HCT116 (cell line): ENCODE data around the gene TEDC2. TPM values are rescaled to one million over a fixed set of nuclear protein-coding genes. Genes with fewer than 3 reads are reported as not detected.

ENCODE experiments used
- ATAC-seq: fragments of 200-7000 bp; cut with Tn5 transposase; 2 replicates; pipeline ENCODE4 v1.9.1; 2020; ENCODE audit warnings: mild to moderate bottlenecking, moderate library complexity
- BruUV-seq: library from RNA; stranded (reverse); fragments of 400-500 nt; replicated peaks from 2 replicates; lab custom pipeline; 2021; lab: Mats Ljungman, UMichigan
- CTCF ChIA-PET: fragments of 300-600 bp; sonication (Branson Sonifier 250); formaldehyde crosslinking; loops from one replicate; lab custom pipeline; 2021; ENCODE audit warnings: antibody characterized with exemption; lab: Charles Lee
- POLR2A ChIA-PET: fragments of 300-600, 350-600 bp; sonication (Branson Sonifier 250); formaldehyde crosslinking; loops from one replicate; lab custom pipeline; 2021; ENCODE audit warnings: antibody characterized with exemption; lab: Charles Lee
- RAD21 ChIA-PET, 2 experiments: fragments of 300-600 bp; sonication (Branson Sonifier 250); formaldehyde crosslinking; loops; one replicate each; lab custom pipeline; 2023; ENCODE audit warnings: low total read pairs in 2 of 2; ENCODE audit not compliant: uncharacterized antibody in 2 of 2, unreplicated experiment in 2 of 2, low non-redundant PET in 1 of 2; lab: Charles Lee
- DNase-seq: peaks from one replicate; pipeline ENCODE4 v3.0.0-alpha.2; 2010; ENCODE audit warnings: low read depth, low spot score
- H2AFZ ChIP-seq: fragments of 200-600 bp; shearing (Covaris generic), sonication (generic); 2 replicates; pipeline ENCODE4 v1.6.1; 2017; ENCODE audit warnings: low read depth, mixed run types, mixed read lengths, antibody characterized with exemption, low read length; ENCODE audit not compliant: poor library complexity, severe bottlenecking
- H3K27ac ChIP-seq: 2 replicates; pipeline ENCODE4 v1.5.1; 2012; ENCODE audit warnings: low read depth, low read length
- H3K27me3 ChIP-seq: fragments of 200-600 bp; sonication (generic); 2 replicates; pipeline ENCODE4 v1.6.1; 2016; ENCODE audit warnings: mixed run types, low read length, mixed read lengths; ENCODE audit not compliant: insufficient read depth
- H3K36me3 ChIP-seq, 2 experiments: fragments of 200-500 bp in 1 of 2; fragments of 200-600 bp in 1 of 2; sonication (Bioruptor generic) in 1 of 2; sonication (generic) in 1 of 2; 2 replicates each; pipeline versions ENCODE4 v1.5.1 to v1.6.1; 2014 to 2016; ENCODE audit warnings: low read length in 2 of 2, inconsistent platforms in 1 of 2, mixed read lengths in 1 of 2, mixed run types in 1 of 2; ENCODE audit not compliant: insufficient read depth in 2 of 2, control insufficient read depth in 1 of 2
- H3K4me1 ChIP-seq, 2 experiments: fragments of 200-600 bp in 1 of 2; sonication (generic) in 1 of 2; 2 replicates each; pipeline versions ENCODE4 v1.5.1 to v1.6.1; 2012 to 2017; ENCODE audit warnings: low read length in 2 of 2, inconsistent platforms in 1 of 2, mild to moderate bottlenecking in 1 of 2, mixed read lengths in 1 of 2, mixed run types in 1 of 2, moderate library complexity in 1 of 2; ENCODE audit not compliant: insufficient read depth in 2 of 2, control insufficient read depth in 1 of 2
- H3K4me2 ChIP-seq: fragments of 200-600 bp; sonication (generic); 2 replicates; pipeline ENCODE4 v1.6.1; 2017; ENCODE audit warnings: mixed run types, low read length, mixed read lengths
- H3K4me3 ChIP-seq, 2 experiments: fragments of 200-600 bp in 1 of 2; sonication (generic) in 1 of 2; replicated peaks in 1 of 2; 2 replicates each; pipeline ENCODE4 v1.5.1; 2011 to 2016; ENCODE audit warnings: low read length in 2 of 2, control low read depth in 1 of 2, low read depth in 1 of 2, mild to moderate bottlenecking in 1 of 2, mixed read lengths in 1 of 2, mixed run types in 1 of 2
- H3K79me2 ChIP-seq: fragments of 200-600 bp; sonication (generic); 2 replicates; pipeline ENCODE4 v1.6.1; 2017; ENCODE audit warnings: mild to moderate bottlenecking, mixed run types, low read length, moderate library complexity, mixed read lengths; ENCODE audit not compliant: insufficient read depth
- H3K9ac ChIP-seq: fragments of 200-600 bp; sonication (generic); 2 replicates; pipeline ENCODE4 v1.6.1; 2016; ENCODE audit warnings: low read length, mixed read lengths
- H3K9me2 ChIP-seq: fragments of 200-600 bp; sonication (generic), shearing (Covaris generic); 2 replicates; pipeline ENCODE4 v1.6.1; 2017; ENCODE audit warnings: mixed run types, mild to moderate bottlenecking, moderate library complexity; ENCODE audit not compliant: insufficient read depth
- H3K9me3 ChIP-seq, 2 experiments: fragments of 200-500 bp in 1 of 2; fragments of 200-600 bp in 1 of 2; sonication (Bioruptor generic) in 1 of 2; sonication (generic) in 1 of 2; 2 replicates each; pipeline ENCODE4 v1.6.1; 2014 to 2017; ENCODE audit warnings: low read length in 2 of 2, mixed read lengths in 2 of 2, inconsistent platforms in 1 of 2, low read depth in 1 of 2, mild to moderate bottlenecking in 1 of 2, mixed run types in 1 of 2, moderate library complexity in 1 of 2; ENCODE audit not compliant: control insufficient read depth in 1 of 2, insufficient read depth in 1 of 2
- H4K20me1 ChIP-seq: fragments of 200-600 bp; sonication (generic), shearing (Covaris generic); 2 replicates; pipeline ENCODE4 v1.6.1; 2017; ENCODE audit warnings: mixed run types, mild to moderate bottlenecking, moderate library complexity; ENCODE audit not compliant: insufficient read depth
- CBX3 ChIP-seq: IDR thresholded peaks from 2 replicates; pipeline ENCODE4 v1.6.1; 2012; ENCODE audit warnings: low read depth
- CTCF ChIP-seq, 3 experiments: fragments of 200-600 bp in 1 of 3; sonication (generic) in 1 of 3; IDR thresholded peaks in 2 of 3; conservative IDR thresholded peaks in 1 of 3; 2 replicates each; pipeline ENCODE4 v1.5.1; 2012 to 2017; ENCODE audit warnings: low read depth in 2 of 3, low read length in 2 of 3, antibody characterized with exemption in 1 of 3, borderline replicate concordance in 1 of 3, control low read depth in 1 of 3, mild to moderate bottlenecking in 1 of 3, mixed read lengths in 1 of 3, mixed run types in 1 of 3, moderate library complexity in 1 of 3; ENCODE audit not compliant: insufficient read depth in 1 of 3
- EGR1 ChIP-seq: IDR thresholded peaks from 2 replicates; pipeline ENCODE4 v1.6.1; 2012; ENCODE audit warnings: low read depth
- ELF1 ChIP-seq: IDR thresholded peaks from 2 replicates; pipeline ENCODE4 v1.6.1; 2012; ENCODE audit warnings: low read depth, borderline replicate concordance
- JUND ChIP-seq: IDR thresholded peaks from 2 replicates; pipeline ENCODE4 v1.6.1; 2012
- POLR2AphosphoS5 ChIP-seq: IDR thresholded peaks from 2 replicates; pipeline ENCODE4 v1.6.1; 2011; ENCODE audit warnings: mild to moderate bottlenecking, low read depth, low read length, moderate library complexity
- RAD21 ChIP-seq: IDR thresholded peaks from 2 replicates; pipeline ENCODE4 v1.6.1; 2012; ENCODE audit warnings: low read depth, mild to moderate bottlenecking
- REST ChIP-seq: IDR thresholded peaks from 2 replicates; pipeline ENCODE4 v1.6.1; 2012; ENCODE audit warnings: low read depth
- SRF ChIP-seq: IDR thresholded peaks from 2 replicates; pipeline ENCODE4 v1.6.1; 2012; ENCODE audit warnings: low read depth
- TCF7L2 ChIP-seq: IDR thresholded peaks from 2 replicates; pipeline ENCODE4 v1.7.0; 2011; ENCODE audit warnings: borderline replicate concordance, inconsistent platforms; ENCODE audit not compliant: insufficient read depth, insufficient read length; ENCODE audit errors: extremely low read depth
- ZBTB33 ChIP-seq: IDR thresholded peaks from 2 replicates; pipeline ENCODE4 v1.6.1; 2011; ENCODE audit warnings: mild to moderate bottlenecking, low read length, moderate library complexity; ENCODE audit not compliant: insufficient replicate concordance; ENCODE audit errors: extremely low read depth
- ZFX ChIP-seq: fragments of 450-650 bp; IDR thresholded peaks from 2 replicates; pipeline ENCODE4 v1.6.1; 2017
- intact Hi-C: fragments of 100-400 bp; cut with micrococcal nuclease; formaldehyde crosslinking; loops from 2 replicates; pipeline ENCODE4 v1.10.0; 2022
- total RNA-seq: library from RNA; stranded (reverse); gene quantifications from one replicate; pipeline ENCODE4 v1.2.1, GENCODE V29; 2021; ENCODE audit not compliant: unreplicated experiment

The TEDC2 gene
- total RNA-seq, 1 experiment from 2014 or later, result 26.5 TPM

- Histone ChIP-seq H3K4me2 (no peak overlapping the region), H3K4me1 (no peaks in the 10 kb centered on the region), H3K4me3 (no peak overlapping the region), H3K27me3 (no peaks in the 10 kb centered on the region), H2AFZ (no peak overlapping the region), H4K20me1 (no peaks in the 10 kb centered on the region), H3K9ac (no peak overlapping the region), H3K9me3 (no peaks in the 10 kb centered on the region), H3K36me3 (no peaks in the 10 kb centered on the region; a peak in 1 of 4 replicates), H3K27ac (no peak overlapping the region), H3K9me2 (no peaks in the 10 kb centered on the region), H3K79me2 (peaks cover 17% of the 10 kb centered on the region; the same call in 1 of the 2 replicates)
- TF ChIP-seq RAD21, result no peak
- TF ChIP-seq ZFX, result no peak
- no peak for TF ChIP-seq JUND
- TF ChIP-seq SRF, result no peak
- TF ChIP-seq REST, result no peak
- TF ChIP-seq EGR1, result no peak
- TF ChIP-seq CBX3, result no peak
- no peak for TF ChIP-seq TCF7L2
- TF ChIP-seq CTCF (IDR thresholded peaks at IDR 0.05 in 2 of 3, conservative IDR thresholded peaks at IDR 0.05 in 1 of 3; ENCODE audit: borderline replicate concordance in 1 of 3, insufficient read depth in 1 of 3, low read depth in 2 of 3, low read length in 2 of 3), result no peak
- no peak for TF ChIP-seq ZBTB33
- TF ChIP-seq POLR2AphosphoS5, result no peak
- no peak for TF ChIP-seq ELF1
- CTCF ChIA-PET, result interaction anchor here (0.6 kb wide), 1 partner anchor 346 kb away, joined by 3 read pairs; no protein-coding TSS in a partner anchor
- BruUV-seq, result no TSS peak
- no peak for ATAC-seq
- POLR2A ChIA-PET, result interaction anchor here (0.6 kb wide), 1 partner anchor 273 kb away, joined by 5 read pairs; the partner anchor contains the start of gene PGP
- DNase-seq, result no peak
- RAD21 ChIA-PET, result interaction anchor here in 1 of 2 experiments (0.6 kb wide), 1 partner anchor 150 kb away, joined by 3 read pairs; no protein-coding TSS in a partner anchor
- intact Hi-C loops, result no loop called here
Measured at GRCh38 chr16:2487903-2488531, 28.1 kb downstream of the TEDC2 start.
